SK-N-SH (cell line): ENCODE results near the gene GORASP1. TPM values are rescaled to one million over a fixed set of nuclear protein-coding genes. Genes with fewer than 3 reads are reported as not detected.

ENCODE experiments used
- CTCF ChIA-PET: fragments of 300-600, 350-600 bp; formaldehyde crosslinking; extraction: SDS; loops from one replicate; lab custom pipeline; 2021; lab: Yijun Ruan, JAX
- POLR2A ChIA-PET: fragments of 350-600 bp; sonication (Branson Sonifier 250); formaldehyde crosslinking; extraction: SDS; loops from one replicate; lab custom pipeline; 2020; ENCODE audit warnings: antibody characterized with exemption, inconsistent platforms; lab: Yijun Ruan, JAX
- DNase-seq: peaks from one replicate; pipeline ENCODE4 v3.0.0; 2012
- H2AFZ ChIP-seq: fragments of 200-600 bp; sonication (generic); 2 replicates; pipeline ENCODE4 v1.8.1; 2016; ENCODE audit warnings: antibody characterized with exemption, mild to moderate bottlenecking, low read depth
- H3F3A ChIP-seq: fragments of 200-600 bp; sonication (generic); replicated peaks from 2 replicates; pipeline ENCODE3; 2016; ENCODE audit warnings: antibody characterized with exemption, mild to moderate bottlenecking; ENCODE audit not compliant: insufficient read depth
- H3K27ac ChIP-seq, 2 experiments: fragments of 200-500 bp in 1 of 2; fragments of 200-600 bp in 1 of 2; sonication (Bioruptor generic) in 1 of 2; sonication (generic), shearing (Covaris generic) in 1 of 2; 2 replicates each; pipeline versions ENCODE4 v1.5.1 to v1.6.1; 2014 to 2016; ENCODE audit warnings: low read depth in 2 of 2, inconsistent platforms in 1 of 2, low read length in 1 of 2, mild to moderate bottlenecking in 1 of 2, mixed read lengths in 1 of 2
- H3K27me3 ChIP-seq: fragments of 200-600 bp; sonication (generic), shearing (Covaris generic); 2 replicates; pipeline ENCODE4 v1.6.1; 2016; ENCODE audit warnings: mixed run types; ENCODE audit not compliant: insufficient read depth
- H3K36me3 ChIP-seq, 2 experiments: fragments of 200-500 bp in 1 of 2; fragments of 200-600 bp in 1 of 2; sonication (Bioruptor generic) in 1 of 2; sonication (generic) in 1 of 2; replicated peaks in 1 of 2; 2 replicates each; pipeline versions ENCODE3 to v1.5.1; 2014 to 2016; ENCODE audit warnings: low read length in 1 of 2, mild to moderate bottlenecking in 1 of 2; ENCODE audit not compliant: insufficient read depth in 2 of 2, control insufficient read depth in 1 of 2
- H3K4me1 ChIP-seq, 2 experiments: fragments of 200-500 bp in 1 of 2; fragments of 200-600 bp in 1 of 2; sonication (Bioruptor generic) in 1 of 2; sonication (generic), shearing (Covaris generic) in 1 of 2; 2 replicates each; pipeline versions ENCODE4 v1.5.1 to v1.6.1; 2014 to 2016; ENCODE audit warnings: low read depth in 1 of 2, low read length in 1 of 2, mixed run types in 1 of 2; ENCODE audit not compliant: insufficient read depth in 2 of 2, control insufficient read depth in 1 of 2
- H3K4me2 ChIP-seq: fragments of 200-600 bp; sonication (generic), shearing (Covaris generic); 2 replicates; pipeline ENCODE4 v1.6.1; 2017; ENCODE audit warnings: mixed run types
- H3K4me3 ChIP-seq, 2 experiments: fragments of 200-500 bp in 1 of 2; fragments of 200-600 bp in 1 of 2; sonication (Bioruptor generic) in 1 of 2; sonication (generic), shearing (Covaris generic) in 1 of 2; 2 replicates each; pipeline versions ENCODE4 v1.5.1 to v1.8.1; 2014 to 2016; ENCODE audit warnings: low read depth in 2 of 2, inconsistent platforms in 1 of 2, low read length in 1 of 2, mild to moderate bottlenecking in 1 of 2, mixed read lengths in 1 of 2, moderate library complexity in 1 of 2
- H3K79me2 ChIP-seq: fragments of 200-600 bp; sonication (generic); 2 replicates; pipeline ENCODE4 v1.8.1; 2017; ENCODE audit warnings: mild to moderate bottlenecking; ENCODE audit not compliant: insufficient read depth
- H3K9ac ChIP-seq: fragments of 200-600 bp; sonication (generic); 2 replicates; pipeline ENCODE4 v1.6.1; 2017; ENCODE audit warnings: mixed run types
- H3K9me2 ChIP-seq: fragments of 200-600 bp; sonication (generic); 2 replicates; pipeline ENCODE4 v1.6.1; 2017; ENCODE audit warnings: mixed run types
- H3K9me3 ChIP-seq: fragments of 200-600 bp; sonication (generic); 2 replicates; pipeline ENCODE4 v1.6.1; 2017; ENCODE audit warnings: mixed run types, mild to moderate bottlenecking, moderate library complexity
- H4K20me1 ChIP-seq: fragments of 200-600 bp; sonication (generic); 2 replicates; pipeline ENCODE4 v1.6.1; 2017; ENCODE audit warnings: mild to moderate bottlenecking, mixed run types; ENCODE audit not compliant: insufficient read depth
- CTCF ChIP-seq: fragments of 200-600 bp; sonication (generic); IDR thresholded peaks from 2 replicates; pipeline ENCODE4 v1.6.1; 2017; ENCODE audit warnings: antibody characterized with exemption, mild to moderate bottlenecking, moderate library complexity
- ELF1 ChIP-seq: IDR thresholded peaks from 2 replicates; pipeline ENCODE4 v1.4.0; 2012
- EP300 ChIP-seq, 2 experiments: IDR thresholded peaks; 2 replicates each; pipeline versions ENCODE4 v1.4.0 to v1.6.1; 2012; ENCODE audit warnings: borderline replicate concordance in 1 of 2, low read depth in 1 of 2, low read length in 1 of 2
- FOSL2 ChIP-seq: IDR thresholded peaks from 2 replicates; pipeline ENCODE4 v1.4.0; 2012; ENCODE audit warnings: low read depth, mild to moderate bottlenecking, moderate library complexity, borderline replicate concordance
- GABPA ChIP-seq: IDR thresholded peaks from 2 replicates; pipeline ENCODE4 v1.4.0; 2012; ENCODE audit warnings: low read depth, mild to moderate bottlenecking
- JUND ChIP-seq: IDR thresholded peaks from 2 replicates; pipeline ENCODE4 v1.4.0; 2012
- MEF2A ChIP-seq: IDR thresholded peaks from 2 replicates; pipeline ENCODE4 v1.4.0; 2012; ENCODE audit warnings: low read depth, borderline replicate concordance
- MXI1 ChIP-seq: IDR thresholded peaks from 2 replicates; pipeline ENCODE4 v1.6.1; 2012; ENCODE audit warnings: mild to moderate bottlenecking, low read depth, low read length, improper control_type of control experiment
- NFIC ChIP-seq: IDR thresholded peaks from 2 replicates; pipeline ENCODE4 v1.4.0; 2012; ENCODE audit warnings: borderline replicate concordance
- POLR2AphosphoS5 ChIP-seq: IDR thresholded peaks from 2 replicates; pipeline ENCODE4 v1.6.1; 2012; ENCODE audit warnings: low read depth, low read length
- RAD21 ChIP-seq: IDR thresholded peaks from 2 replicates; pipeline ENCODE4 v1.6.1; 2012; ENCODE audit warnings: mild to moderate bottlenecking, low read length
- RCOR1 ChIP-seq: fragments of 150-350 bp; IDR thresholded peaks from 2 replicates; pipeline ENCODE4 v1.6.1; 2017; ENCODE audit warnings: antibody characterized with exemption, low read length
- REST ChIP-seq: IDR thresholded peaks from 2 replicates; pipeline ENCODE4 v1.6.1; 2012; ENCODE audit warnings: mild to moderate bottlenecking, low read depth, low read length, moderate library complexity
- RXRA ChIP-seq: IDR thresholded peaks from 2 replicates; pipeline ENCODE4 v1.4.0; 2012; ENCODE audit warnings: low read depth, mild to moderate bottlenecking, borderline replicate concordance
- SIN3A ChIP-seq: IDR thresholded peaks from 2 replicates; pipeline ENCODE4 v1.6.1; 2012; ENCODE audit warnings: low read depth, mild to moderate bottlenecking, low read length, moderate library complexity, borderline replicate concordance
- SMC3 ChIP-seq: IDR thresholded peaks from 2 replicates; pipeline ENCODE4 v1.6.1; 2012; ENCODE audit warnings: low read depth, low read length, improper control_type of control experiment
- TAF1 ChIP-seq: IDR thresholded peaks from 2 replicates; pipeline ENCODE4 v1.6.1; 2012; ENCODE audit warnings: low read depth, mild to moderate bottlenecking, low read length, moderate library complexity, borderline replicate concordance
- TCF12 ChIP-seq: IDR thresholded peaks from 2 replicates; pipeline ENCODE4 v1.4.0; 2012
- WGBS: methylation state at CpG from one replicate; pipeline ENCODE4 v1.1.6; 2017; ENCODE audit warnings: low lambda C conversion rate; 5-methylcytosine and 5-hydroxymethylcytosine counted together
- polyA plus RNA-seq, 3 experiments: library from polyadenylated mRNA; depleted of rRNA; stranded (reverse); fragments of >200 nt; gene quantifications; 2 replicates each; pipeline ENCODE4 v1.2.3, GENCODE V29; 2012
- TF ChIP-seq, protein P1 (sequence below): fragments of 150-350 bp; IDR thresholded peaks from 2 replicates; pipeline ENCODE4 v1.6.1; 2016; ENCODE audit warnings: mild to moderate bottlenecking, low read depth, low read length
- TF ChIP-seq, protein P2 (sequence below): IDR thresholded peaks from 2 replicates; pipeline ENCODE4; 2012

Gene GORASP1
- polyA plus RNA-seq, 1 of the 3 experiments (the other 2 are of a cell fraction): 44.3 TPM

GRCh38 chr3:39110041-39110639, 2.7 kb upstream of the GORASP1 start:
- H2AFZ ChIP-seq: no peak overlapping the region
- H3K9me2 ChIP-seq: no peaks in the 10 kb centered on the region
- H3K27ac ChIP-seq: no peak overlapping the region
- POLR2A ChIA-PET: no interaction called here
- no peaks in the 10 kb centered on the region for H3F3A ChIP-seq
- H3K4me1 ChIP-seq: peaks cover 4 to 18% of the 10 kb centered on the region in 2 experiments; a peak in 2 of 4 replicates
- H3K36me3 ChIP-seq: peaks cover 0 to 8% of the 10 kb centered on the region in 2 experiments
- no peak overlapping the region for H3K9ac ChIP-seq
- TF ChIP-seq JUND: no peak
- no peak for TF ChIP-seq EP300 (IDR thresholded peaks at IDR 0.05; ENCODE audit: borderline replicate concordance in 1 of 2, low read depth in 1 of 2, low read length in 1 of 2)
- TF ChIP-seq TCF12: no peak
- TF ChIP-seq RAD21: no peak
- TF ChIP-seq SMC3: no peak
- TF ChIP-seq, protein P1, sequence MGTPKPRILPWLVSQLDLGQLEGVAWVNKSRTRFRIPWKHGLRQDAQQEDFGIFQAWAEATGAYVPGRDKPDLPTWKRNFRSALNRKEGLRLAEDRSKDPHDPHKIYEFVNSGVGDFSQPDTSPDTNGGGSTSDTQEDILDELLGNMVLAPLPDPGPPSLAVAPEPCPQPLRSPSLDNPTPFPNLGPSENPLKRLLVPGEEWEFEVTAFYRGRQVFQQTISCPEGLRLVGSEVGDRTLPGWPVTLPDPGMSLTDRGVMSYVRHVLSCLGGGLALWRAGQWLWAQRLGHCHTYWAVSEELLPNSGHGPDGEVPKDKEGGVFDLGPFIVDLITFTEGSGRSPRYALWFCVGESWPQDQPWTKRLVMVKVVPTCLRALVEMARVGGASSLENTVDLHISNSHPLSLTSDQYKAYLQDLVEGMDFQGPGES: no peak
- TF ChIP-seq RXRA: no peak
- TF ChIP-seq MEF2A: no peak
- TF ChIP-seq TAF1: no peak
- TF ChIP-seq SIN3A: no peak
- no peak for TF ChIP-seq MXI1
- TF ChIP-seq, protein P2, sequence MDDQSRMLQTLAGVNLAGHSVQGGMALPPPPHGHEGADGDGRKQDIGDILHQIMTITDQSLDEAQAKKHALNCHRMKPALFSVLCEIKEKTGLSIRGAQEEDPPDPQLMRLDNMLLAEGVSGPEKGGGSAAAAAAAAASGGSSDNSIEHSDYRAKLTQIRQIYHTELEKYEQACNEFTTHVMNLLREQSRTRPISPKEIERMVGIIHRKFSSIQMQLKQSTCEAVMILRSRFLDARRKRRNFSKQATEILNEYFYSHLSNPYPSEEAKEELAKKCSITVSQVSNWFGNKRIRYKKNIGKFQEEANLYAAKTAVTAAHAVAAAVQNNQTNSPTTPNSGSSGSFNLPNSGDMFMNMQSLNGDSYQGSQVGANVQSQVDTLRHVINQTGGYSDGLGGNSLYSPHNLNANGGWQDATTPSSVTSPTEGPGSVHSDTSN: no peak
- no peak for TF ChIP-seq NFIC
- no peak for TF ChIP-seq REST
- TF ChIP-seq RCOR1: no peak
- TF ChIP-seq FOSL2: no peak
- TF ChIP-seq CTCF: no peak
- TF ChIP-seq GABPA: no peak
- TF ChIP-seq POLR2AphosphoS5: no peak
- no peak for TF ChIP-seq ELF1
- TF ChIP-seq, all 33 proteins: peak for 0
- Histone ChIP-seq H4K20me1 (peaks cover 14% of the 10 kb centered on the region), H3K4me3 (no peak overlapping the region), H3K9me3 (no peaks in the 10 kb centered on the region), H3K27me3 (no peaks in the 10 kb centered on the region), H3K79me2 (peaks cover 19% of the 10 kb centered on the region), H3K4me2 (no peak overlapping the region)
- DNase-seq: no peak
- CTCF ChIA-PET: no interaction called here
- WGBS: no CpG with 5 or more reads among the region's 2 CpGs
